HG03108 (cell line): ENCODE measurements around the gene PCNX1.
"Not testable (repeated sequence)": the region's sequence is repeated elsewhere in the genome, so short reads cannot be mapped to it uniquely, and the experiment has no call there.

Experiments used
- ATAC-seq: cut with Tn5 transposase; IDR thresholded peaks from one replicate; pipeline ENCODE4 v1.9.1; 2021; ENCODE audit warnings: moderate library complexity; ENCODE audit not compliant: unreplicated experiment

PCNX1 gene

GRCh38 chr14:71006200-71006563 is 98.9 kb downstream of the PCNX1 start:
- ATAC-seq, result no peak

DNA sequence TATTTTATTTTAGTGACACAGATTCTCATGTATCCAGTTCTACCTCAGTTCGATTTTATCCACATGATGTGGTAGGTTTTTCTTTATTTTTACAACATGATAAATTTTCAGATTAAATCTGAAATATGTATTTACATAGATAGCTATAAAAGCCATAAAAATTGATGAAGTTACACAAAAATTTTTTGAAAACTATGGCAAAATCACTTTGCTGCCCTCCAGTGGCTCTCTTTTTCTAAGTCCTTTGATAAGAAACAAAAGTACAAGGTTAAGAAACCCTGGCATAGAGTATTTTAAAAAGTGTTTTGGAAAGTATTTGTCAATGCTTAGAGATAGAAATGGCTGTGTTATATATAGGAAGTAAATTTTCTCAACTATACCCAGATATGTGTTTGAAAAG is 104.2 kb downstream of the PCNX1 start:
- ATAC-seq, result no peak

DNA sequence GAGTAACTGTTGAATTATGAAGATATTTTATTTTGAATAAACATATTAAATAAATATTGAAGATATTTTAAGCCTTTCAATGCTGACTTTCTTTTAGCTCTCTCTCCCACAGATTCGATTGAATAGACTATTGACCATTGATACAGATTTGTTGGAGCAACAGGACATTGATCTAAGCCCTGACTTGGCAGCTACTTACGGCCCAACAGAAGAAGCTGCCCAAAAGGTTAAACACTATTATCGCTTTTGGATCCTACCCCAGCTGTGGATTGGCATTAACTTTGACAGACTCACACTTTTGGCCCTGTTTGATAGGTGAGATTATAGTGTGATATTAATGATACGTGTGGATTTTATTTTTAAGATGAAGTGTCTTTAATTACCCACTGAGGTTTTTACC is 105.6 kb downstream of the PCNX1 start:
- no peak for ATAC-seq

GRCh38 chr14:71013551-71014192 is 106.4 kb downstream of the PCNX1 start:
- no peak for ATAC-seq

DNA sequence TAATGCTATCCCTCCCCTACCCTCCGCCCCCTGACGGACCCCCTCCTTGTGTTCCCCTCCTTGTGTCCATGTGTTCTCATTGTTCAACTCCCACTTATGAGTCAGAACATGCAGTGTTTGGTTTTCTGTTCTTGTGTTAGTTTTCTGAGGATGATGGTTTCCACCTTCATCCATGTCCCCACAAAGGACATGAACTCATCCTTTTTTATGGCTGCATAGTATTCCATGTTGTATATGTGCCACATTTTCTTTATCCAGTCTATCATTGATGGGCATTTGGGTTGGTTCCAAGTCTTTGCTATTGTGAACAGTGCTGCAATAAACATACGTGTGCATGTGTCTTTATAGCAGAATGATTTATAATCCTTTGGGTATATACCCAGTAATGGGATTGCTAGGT is 112.7 kb downstream of the PCNX1 start:
- ATAC-seq, result not testable (repeated sequence)

DNA sequence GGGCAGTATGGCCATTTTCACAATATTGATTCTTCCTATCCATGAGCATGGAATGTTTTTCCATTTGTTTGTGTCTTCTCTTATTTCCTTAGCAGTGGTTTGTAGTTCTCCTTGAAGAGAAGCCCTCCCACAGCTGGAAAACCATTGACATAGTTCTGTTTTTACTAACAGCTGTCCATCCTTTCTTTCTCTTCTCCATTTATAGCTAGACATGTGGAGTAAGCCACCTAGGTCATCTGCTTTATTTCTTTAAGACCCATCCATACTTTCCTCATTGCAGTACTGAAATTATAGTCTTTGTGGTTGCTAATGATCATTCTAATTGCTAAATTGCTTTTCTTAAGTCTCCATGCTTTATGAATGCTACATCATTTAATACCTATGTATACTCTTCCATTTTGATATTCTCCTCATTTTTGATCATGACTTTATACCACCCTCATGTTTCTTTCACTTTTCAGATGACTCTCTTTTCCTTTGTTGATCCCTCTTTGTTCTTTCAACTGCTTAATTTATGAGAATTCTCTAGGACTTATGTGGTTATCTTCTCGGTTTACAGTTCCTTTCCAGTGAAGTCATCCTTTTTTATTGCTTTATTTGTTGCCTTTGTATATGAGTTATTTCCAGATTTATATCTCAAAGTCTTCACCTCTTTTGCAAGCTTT is 114.2 kb downstream of the PCNX1 start:
- no peak for ATAC-seq

DNA sequence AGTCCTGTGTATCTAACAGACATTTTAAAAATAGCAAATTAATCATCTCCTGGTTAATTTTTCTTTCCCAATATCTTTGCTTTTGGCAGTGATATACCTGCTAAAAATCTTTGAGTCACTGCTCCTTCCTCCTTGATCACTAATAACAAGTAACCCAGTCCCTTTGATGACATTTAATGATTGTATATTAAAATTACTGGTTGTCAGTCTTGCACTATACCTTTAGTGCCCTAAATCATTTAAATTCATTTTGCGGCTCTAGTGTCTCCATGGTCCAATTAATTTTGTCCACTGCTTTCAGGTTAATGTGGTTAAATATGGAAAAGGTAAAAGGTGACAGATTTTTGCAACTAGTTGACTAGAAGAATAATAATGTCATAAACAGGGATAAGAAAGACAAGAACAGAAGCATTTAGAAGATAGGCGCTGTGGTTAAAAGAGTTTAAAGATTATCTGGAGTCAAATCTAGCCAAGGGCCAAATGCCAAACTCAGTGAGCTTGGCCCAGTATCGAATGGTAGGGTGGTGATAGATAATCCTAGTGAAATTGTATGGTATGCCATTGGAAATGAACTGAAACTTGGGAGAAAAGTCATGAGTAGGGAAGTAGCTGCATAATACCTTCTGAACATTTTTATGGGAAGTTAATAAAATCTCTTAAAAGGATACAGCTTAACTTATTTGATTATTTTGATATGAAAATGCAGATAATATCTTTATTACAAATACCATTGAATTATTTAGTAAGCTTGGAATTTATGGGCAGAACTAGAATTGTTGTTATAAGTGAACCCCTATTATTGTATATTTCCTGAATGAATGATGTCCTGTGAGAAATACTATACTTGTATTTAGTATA is 115.0 kb downstream of the PCNX1 start:
- ATAC-seq, result no peak

DNA sequence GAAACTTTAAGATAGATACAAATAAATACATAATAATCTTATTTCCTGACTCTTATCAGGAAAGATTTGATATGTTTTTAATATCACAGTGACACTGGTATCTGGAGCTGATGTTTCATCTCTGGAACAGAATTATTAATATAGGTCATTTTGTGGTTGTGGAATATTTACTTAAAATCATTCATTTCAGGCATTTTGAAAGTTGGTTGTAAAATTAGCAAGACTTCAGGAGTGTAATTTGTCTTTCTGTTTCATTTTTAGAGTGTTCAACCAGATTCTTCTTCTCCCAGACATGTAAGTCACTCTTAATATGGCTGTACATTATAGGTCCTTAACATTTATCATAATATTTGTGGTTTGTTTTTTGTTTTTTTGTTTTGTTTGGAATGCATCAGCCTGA is 115.7 kb downstream of the PCNX1 start:
- no peak for ATAC-seq

GRCh38 chr14:71029236-71029781 is 122.0 kb downstream of the PCNX1 start:
- ATAC-seq, result no peak

GRCh38 chr14:71031000-71031399 is 123.7 kb downstream of the PCNX1 start:
- no peak for ATAC-seq

DNA sequence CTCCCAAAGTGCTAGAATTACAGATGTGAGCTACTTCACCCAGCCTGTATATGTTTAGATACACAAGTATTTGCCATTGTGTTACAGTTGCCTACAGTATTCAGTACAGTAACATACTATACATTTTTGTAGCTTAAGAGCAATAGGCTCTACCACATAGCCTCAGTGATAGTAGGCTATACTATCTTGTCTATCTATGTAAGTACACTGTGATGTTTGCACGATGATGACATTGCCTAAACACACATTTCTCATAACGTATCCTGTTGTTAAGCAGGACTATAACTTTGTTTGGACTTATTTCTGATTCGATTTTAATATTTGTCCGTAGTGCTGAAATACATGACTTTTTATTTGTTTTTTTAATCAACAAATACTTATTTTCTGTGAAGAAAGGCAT is 129.2 kb downstream of the PCNX1 start:
- ATAC-seq, result no peak

DNA sequence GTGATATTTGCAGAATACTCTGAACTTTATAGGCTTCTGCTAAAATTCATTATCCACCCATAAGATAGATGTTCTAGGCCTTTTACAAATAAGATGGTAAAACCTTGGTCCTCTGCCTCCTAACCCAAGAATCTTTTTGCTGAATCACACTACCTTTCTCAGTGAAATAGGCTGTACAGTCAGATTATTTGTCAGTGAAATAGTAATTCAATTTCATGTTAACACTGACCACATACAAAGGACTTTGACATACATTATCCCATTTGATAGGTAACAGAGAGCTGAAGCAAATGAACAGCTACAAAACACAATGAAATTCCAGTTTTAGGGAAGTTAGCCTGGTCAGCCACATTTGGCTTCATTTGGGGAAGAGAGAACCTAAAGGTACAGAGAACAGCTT is 141.1 kb downstream of the PCNX1 start:
- ATAC-seq, result no peak

DNA sequence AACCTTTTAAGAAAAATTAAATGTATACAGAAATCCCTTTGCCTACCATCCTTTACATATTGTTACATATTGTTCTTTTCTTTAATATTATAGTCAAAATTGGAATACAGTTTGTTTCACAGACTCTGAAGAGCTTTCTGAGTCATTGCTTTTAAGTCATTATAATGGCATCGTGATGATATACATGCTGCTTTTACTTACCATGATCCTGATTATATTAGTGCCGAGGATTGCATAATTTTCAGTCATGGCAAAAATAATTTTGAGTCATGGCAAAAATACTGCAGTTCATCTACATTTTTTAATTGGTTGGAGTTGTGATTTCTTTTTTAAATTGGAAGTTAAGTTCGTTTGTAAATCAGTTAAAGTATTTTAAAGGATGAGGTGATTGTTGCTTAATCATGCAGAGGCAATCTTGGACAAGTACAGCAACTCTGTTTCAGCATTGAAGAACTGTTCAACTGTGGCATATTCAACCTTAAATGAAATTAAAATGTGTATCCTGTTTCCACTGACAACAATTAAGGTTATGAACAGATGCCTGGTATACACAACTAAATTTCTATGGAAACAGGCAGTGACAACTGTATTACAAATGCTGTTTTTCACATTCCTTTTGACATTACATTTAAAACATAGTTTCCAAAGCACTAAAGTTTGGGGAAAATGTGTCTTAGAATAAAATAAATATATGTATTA is 142.3 kb downstream of the PCNX1 start:
- no peak for ATAC-seq

- no peak for ATAC-seq
Measured at GRCh38 chr14:71050227-71050823, 143.1 kb downstream of the PCNX1 start.

DNA sequence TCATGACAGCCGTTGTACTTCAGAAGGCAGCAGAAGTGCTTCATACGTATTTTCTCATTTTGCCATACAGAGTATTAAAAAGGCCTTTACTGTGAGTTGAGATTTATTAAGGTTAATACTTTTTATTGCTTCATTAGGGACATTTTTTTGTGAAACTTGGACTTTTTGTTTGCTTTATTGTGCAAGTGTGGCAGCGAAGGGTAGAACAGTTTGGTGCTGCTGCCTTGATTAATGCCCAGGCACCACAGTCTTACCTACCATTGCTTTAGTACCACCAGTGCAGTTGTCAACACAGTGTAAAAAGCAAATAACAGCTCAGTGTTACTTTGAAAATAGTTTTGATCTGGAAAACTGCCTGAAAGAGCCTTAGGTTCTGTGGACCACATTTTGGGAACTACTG is 147.4 kb downstream of the PCNX1 start:
- no peak for ATAC-seq

DNA sequence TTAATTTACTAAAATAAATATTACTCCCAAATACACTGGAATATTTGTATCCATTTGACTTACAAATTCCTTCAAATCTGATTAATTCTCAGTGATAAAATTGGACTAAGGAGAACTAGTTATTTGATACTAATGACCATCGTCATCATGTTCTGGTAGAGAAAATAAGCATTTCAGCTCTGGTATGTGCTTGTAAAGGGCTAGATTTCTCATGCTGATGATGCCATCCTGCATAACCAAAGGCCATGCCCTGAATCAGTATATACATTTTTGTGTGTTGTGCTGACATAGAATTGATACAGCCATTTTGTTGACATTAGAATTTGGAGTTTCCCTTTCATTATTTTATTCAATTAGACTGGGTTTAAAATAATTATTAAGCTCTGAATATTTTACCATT is 148.9 kb downstream of the PCNX1 start:
- ATAC-seq, result no peak

DNA sequence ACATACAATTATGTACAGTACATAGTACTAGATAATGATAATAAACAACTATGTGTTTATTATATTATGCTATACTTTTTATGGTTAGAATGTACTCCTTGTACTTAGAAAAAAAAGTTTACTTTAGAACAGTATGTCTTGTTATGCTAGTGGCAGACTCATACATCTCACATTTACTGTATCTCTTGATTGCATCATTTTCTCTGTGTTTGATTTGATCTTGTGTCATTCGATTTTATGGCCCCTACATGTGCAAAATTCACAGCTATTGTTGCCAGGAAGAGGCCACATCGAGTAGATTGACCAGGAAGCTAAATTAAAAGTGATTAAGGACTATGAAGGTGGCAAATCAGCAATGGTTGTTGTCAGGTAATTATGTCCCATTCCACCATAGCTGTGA is 153.0 kb downstream of the PCNX1 start:
- ATAC-seq, result no peak

- ATAC-seq, result no peak
Measured at GRCh38 chr14:71060825-71061455, 153.7 kb downstream of the PCNX1 start.

- no peak for ATAC-seq
Measured at GRCh38 chr14:71061458-71061857, 154.2 kb downstream of the PCNX1 start.

- ATAC-seq, result no peak
Measured at GRCh38 chr14:71062581-71063303, 155.5 kb downstream of the PCNX1 start.
